ENCODE measurements around the gene RPL10.

Gene RPL10

DNA sequence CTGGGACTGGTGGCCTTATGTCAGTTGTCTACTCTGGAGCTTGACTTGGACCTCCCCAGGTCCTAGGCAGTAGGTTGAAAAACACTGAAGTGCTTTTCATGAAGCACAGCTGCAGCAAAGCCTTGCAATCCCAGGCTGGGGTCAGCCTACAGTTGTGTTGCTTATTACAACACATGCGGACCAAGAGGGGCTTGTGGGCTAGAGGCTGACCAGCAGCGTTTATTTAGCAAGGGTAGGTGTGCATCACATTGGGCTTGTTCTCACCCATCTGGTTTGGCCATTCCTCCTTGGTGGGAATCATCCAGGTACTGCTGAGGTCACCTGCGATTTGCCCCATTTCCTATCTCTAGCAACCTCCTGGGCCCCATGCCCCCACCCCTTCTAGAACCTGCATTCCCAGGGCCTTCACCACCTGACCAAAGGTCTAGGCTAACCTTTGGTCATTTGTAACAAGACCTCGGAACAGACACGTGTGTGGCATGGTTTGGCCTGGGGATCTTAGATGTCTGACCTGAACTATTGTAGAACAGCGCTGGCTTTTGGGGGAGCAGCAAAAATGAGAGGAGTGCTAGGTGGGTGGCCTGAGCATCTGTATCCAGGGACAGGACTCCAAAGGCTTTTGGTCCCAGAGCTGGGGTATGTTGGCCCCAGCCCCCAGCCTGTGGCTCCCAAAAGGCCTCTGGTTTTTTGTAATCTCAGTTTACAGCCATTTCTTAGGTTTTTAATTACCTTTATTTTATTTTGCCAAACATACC lies 3.0 kb downstream of the RPL10 start:
- DNase-seq (ENCODE audit: low spot score): no peak

DNA sequence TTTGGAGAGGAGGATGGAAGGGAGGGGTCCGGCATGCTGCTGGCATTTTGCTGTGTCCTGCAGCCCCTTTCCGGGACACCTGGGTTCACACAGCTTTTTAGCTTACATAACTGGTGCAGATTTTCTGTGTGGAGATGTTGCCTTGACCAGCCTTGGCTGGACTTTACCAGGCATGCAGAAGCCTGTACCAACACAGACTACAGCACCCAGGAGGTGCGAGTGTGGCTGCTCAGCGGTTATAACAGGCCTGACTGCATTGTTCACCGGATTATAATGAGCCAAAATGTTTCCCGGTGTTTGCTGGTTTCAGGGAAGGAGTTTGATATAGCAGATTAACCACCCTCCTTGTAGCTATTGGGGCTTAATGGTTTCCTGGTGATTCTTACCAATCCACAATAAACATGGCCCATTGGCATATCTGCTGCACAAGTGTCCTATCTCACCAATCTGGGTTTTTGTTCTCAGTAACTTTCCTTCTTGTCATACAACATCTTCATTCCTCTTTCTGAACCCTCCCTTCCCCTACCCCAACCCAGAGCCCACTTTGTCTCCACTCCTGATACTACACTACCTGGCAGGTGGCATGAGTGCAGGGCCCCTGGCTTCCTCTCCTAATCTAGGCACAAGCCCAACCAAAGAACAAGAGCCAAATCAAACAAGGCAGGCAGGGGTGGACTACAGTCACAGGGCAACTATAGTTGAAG lies 3.9 kb downstream of the RPL10 start:
- DNase-seq (ENCODE audit: low spot score): no peak

GRCh38 chrX:154402622-154403127 lies 4.5 kb downstream of the RPL10 start:
- no peak for DNase-seq (ENCODE audit: low spot score)

DNA sequence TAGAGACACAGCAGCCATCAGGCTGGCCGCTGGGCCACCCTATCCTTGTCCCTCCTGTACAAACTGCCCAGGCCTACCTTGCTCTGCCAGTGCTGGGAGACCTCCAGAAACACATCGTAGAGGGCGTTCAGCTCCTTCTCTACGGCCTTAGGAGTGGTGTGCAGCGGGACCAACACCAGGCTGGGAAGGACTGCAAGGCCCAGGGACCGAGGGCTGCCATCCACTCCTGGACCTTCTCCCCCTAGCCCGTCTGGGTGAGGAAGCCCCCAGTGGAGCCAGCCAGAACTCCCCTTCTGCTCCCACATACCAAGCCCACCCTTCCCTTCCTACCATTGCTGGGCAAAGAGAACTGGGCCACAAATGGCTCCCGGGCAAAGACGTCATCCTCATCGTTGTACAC lies 5.0 kb downstream of the RPL10 start:
- no peak for DNase-seq (ENCODE audit: low spot score)

GRCh38 chrX:154403858-154404257 lies 5.7 kb downstream of the RPL10 start:
- DNase-seq (ENCODE audit: low spot score): no peak

DNA sequence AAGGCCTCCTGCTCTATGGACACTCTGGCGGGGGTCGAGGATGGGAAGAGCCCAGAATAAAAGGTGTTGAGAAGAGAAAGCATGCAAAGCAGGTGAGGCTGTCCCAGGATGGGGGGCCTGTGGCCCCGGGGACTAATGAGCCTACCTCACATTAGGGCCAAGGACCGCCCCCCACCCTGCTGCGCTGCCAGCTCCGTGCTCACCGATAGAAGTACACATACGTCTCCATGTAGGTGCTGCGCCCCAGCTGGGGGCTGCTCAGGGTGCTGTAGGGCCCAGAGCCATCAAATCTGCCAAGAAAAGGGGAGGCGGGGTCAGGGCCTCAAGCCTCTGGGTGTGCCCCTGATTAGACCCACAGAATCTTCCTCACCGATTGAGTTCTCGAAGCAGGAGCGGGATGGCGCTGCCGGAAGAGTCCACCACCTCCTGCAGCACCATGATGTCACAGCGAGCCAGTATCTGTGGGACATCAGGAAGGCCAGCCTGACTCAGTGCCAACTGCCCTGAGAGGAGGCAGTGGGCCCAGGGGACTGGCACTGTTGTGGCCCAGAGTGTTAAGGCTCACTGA lies 6.5 kb downstream of the RPL10 start:
- no peak for DNase-seq (ENCODE audit: low spot score)

- no peak for DNase-seq (ENCODE audit: low spot score)
Observed at GRCh38 chrX:154408659-154409221, 10.6 kb downstream of the RPL10 start.

- peak; percentile 75 for DNase-seq (ENCODE audit: low spot score)
Observed at GRCh38 chrX:154409222-154409871, 11.2 kb downstream of the RPL10 start, which contains the start of gene DNASE1L1. DNASE1L1 (minus strand) TSS chrX:154409254; CDS start chrX:154405568, 3,686 bp downstream.

DNA sequence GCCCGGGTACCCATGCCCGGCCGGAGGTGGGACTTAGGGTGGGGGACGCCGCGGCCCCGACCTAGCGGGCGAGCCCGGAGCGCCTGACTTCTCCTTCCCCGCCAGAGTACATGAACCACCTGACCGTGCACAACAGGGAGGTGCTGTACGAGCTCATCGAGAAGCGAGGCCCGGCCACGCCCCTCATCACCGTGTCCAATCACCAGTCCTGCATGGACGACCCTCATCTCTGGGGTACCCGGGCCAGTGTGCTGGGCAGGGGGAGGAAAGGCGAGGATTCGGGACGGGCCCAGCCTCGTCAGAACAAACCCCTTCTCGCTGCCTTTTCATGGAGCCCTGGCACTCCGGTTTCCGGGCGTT lies 13.8 kb downstream of the RPL10 start:
- DNase-seq (ENCODE audit: low spot score): peak; percentile 43

DNA sequence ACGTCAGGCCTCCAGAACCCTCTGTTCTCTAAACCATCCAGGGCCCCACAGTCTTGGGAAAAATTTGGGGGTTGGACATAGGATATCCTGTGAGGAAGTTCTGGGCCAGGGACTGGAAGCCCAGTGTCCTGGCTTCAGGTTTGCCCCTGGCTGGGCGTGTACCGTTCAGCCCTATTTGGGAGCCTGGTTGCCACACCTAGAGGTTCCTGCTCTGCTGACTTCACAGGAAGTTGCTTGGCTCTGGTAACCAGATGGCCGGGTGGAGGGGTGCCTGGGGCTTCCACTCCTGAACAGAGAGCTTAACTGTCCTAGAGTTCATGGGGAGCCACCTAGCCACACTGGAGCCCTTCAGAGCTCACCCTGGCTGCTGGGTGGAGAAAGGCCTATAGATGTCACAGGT lies 14.3 kb downstream of the RPL10 start:
- peak; percentile 20 for DNase-seq (ENCODE audit: low spot score)

GRCh38 chrX:154413142-154413541 lies 15.0 kb downstream of the RPL10 start:
- no peak for DNase-seq (ENCODE audit: low spot score)

DNA sequence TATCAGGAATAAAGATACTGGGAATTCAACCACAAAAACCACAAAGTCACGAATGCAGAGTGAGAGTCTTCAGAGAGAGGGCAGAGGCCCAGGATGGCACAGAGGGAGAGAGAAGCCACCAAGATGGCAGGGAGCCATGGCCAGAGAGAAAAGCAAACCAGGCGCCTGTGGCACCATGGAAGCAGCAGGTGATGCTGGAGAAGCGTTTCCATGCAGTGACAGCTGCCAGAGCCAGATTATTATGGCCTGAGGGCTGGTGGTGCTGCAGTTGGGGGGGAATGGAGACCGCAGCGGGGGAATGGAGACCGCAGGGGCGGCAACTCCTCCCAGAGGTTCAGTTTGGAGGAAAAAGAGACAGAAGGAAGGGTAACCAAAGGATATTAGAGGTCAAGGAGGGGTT lies 19.0 kb downstream of the RPL10 start:
- no peak for DNase-seq (ENCODE audit: low spot score)

DNA sequence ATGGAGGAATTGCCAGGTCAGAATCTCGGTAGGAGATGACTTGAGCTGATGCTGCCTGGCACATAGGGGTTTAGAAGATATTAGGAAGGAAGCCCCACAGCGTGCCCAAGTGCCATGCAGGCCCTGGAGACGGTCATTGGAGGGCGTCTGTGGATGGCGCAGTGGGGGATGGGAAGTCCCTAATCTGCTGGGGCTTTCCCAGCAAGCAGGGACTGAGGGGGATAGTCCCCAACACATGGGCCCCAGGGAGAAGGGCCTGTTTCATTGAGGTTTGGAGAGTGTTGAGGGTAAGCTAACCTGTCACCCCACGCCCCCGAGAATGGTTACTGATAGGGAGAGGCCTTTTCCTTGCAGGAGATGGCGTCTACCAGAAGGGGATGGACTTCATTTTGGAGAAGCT lies 21.0 kb downstream of the RPL10 start:
- no peak for DNase-seq (ENCODE audit: low spot score)

- DNase-seq (ENCODE audit: low spot score): no peak
Observed at GRCh38 chrX:154419688-154420401, 21.7 kb downstream of the RPL10 start.

GRCh38 chrX:154420402-154420756 lies 22.2 kb downstream of the RPL10 start:
- no peak for DNase-seq (ENCODE audit: low spot score)

GRCh38 chrX:154426916-154427770 lies 29.0 kb downstream of the RPL10 start:
- DNase-seq (ENCODE audit: low spot score): no peak

- DNase-seq (ENCODE audit: low spot score): peak; percentile 89
Observed at GRCh38 chrX:154428176-154429171, 30.3 kb downstream of the RPL10 start, which contains the start of gene ATP6AP1. ATP6AP1 (plus strand) TSS chrX:154428677; CDS start chrX:154428693, 16 bp downstream.

DNA sequence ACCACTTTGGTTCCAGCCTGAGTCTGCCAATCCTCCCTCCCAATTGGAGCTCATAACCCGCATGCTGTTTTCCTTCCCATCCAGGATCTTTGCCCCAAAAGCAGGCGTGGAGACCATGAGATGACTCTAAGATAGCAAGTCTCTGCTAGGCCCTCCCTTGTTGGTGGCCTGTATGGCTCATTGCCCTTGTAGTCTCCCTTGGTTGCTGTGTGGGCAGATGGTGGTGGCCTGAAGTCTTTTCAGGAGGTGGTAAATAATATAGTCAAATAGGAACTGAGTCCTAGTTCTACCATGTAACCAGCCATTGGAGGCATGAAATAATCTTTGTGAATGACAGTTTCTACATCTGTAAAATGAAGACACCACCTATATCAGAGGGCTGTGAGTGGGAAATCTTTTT lies 31.5 kb downstream of the RPL10 start:
- DNase-seq (ENCODE audit: low spot score): peak; percentile 7

- no peak for DNase-seq (ENCODE audit: low spot score)
Observed at GRCh38 chrX:154430479-154430878, 32.3 kb downstream of the RPL10 start.

Measured in hematopoietic multipotent progenitor cell treated with erythropoietin and hydrocortisone succinate and interleukin-3 and kit ligand, for 17 days (in vitro differentiated cells).